ENCODE results near the gene WASL.
"Not testable (repeated sequence)": the region's sequence is repeated elsewhere in the genome, so short reads cannot be mapped to it uniquely, and the experiment has no call there.

Gene WASL

GRCh38 chr7:123729218-123729578 lies 19.6 kb downstream of the WASL start:
- DNase-seq: no peak

- no peak for DNase-seq
Measured at GRCh38 chr7:123727071-123727837, 21.5 kb downstream of the WASL start.

- DNase-seq: no peak
Measured at GRCh38 chr7:123725586-123726171, 23.1 kb downstream of the WASL start.

DNA sequence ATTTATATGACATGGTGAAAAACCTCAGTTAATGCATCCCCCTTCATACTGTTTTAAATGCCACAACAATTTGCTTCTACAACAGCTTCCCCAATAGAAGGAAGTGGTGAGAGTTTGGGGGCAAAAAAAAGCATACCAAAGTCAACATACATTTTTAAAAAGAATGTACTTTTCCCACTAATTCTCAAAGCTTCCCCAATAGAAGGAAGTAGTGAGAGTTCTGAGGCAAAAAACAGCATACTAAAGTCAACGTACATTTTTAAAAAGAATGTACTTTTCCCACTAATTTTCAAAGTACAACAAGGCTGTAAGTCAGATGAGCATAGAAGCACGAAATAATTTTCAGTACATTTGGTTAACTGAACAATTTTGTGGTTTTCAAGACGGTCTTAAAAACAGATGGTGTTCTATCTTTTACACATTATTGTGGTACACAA lies 24.0 kb downstream of the WASL start:
- no peak for DNase-seq

GRCh38 chr7:123723913-123724312 lies 24.9 kb downstream of the WASL start:
- DNase-seq: no peak

DNA sequence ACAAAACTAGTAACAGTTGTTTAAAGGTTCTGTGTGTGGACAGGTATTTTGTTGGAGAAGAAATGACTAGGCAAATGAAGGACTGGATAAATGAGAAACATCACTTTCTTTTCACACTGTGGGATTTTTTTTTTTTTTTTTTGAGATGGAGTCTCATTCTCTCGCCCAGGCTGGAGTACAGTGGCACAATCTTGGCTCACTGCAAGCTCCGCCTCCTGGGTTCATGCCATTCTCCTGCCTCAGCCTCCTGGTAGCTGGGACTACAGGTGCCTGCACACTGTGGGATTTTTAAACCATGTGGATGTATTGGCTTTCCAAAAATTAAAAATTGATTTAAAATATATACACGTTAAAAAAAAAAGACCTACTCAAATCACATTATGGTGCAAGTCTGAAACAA lies 28.3 kb downstream of the WASL start:
- DNase-seq: not testable (repeated sequence)

DNA sequence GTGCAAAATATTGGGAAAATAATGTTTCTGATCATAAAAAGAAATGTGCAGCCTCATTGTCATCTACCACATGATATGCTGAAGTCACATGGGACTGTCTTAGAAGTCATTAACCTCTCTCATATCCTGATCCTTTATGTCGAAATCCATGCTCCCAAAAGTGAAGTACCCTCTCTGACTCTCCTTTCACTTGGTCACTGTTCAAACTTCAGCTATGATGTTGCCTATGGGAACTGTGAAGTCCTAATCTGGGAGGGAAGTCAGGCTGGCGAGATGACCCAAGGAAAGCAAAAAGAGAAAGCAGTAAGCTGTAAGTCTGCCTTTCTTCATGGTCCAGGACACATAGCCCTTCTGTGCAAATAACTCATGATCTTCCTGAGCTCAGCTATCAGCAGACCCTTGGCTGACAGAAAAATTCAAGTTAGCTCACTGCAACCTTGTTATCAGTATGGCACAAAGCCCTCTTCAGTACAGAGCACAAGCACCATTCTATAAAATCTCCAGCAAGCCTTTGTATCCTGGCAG lies 29.5 kb downstream of the WASL start:
- DNase-seq: no peak

GRCh38 chr7:123718773-123719172 lies 30.0 kb downstream of the WASL start:
- DNase-seq: no peak

GRCh38 chr7:123717689-123718088 lies 31.1 kb downstream of the WASL start:
- DNase-seq: no peak

DNA sequence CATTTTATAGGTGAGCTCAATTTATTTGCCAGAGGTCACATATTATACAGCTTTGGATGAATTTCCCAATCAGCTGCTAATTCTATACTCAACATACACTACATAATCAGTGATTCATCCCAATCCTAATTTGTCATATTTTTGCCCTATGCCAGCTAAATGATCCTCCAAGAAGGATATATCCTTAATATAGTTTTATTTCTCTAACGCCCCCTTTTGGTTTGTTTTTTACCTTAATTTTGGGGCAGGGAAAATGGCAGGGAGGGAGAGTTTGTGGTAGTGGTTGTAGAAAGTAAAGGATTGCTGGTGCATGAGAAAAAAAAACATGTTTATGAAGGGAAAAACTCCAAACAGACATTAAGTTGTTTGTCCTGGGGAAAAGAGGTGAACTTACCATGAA lies 31.9 kb downstream of the WASL start:
- DNase-seq: no peak

DNA sequence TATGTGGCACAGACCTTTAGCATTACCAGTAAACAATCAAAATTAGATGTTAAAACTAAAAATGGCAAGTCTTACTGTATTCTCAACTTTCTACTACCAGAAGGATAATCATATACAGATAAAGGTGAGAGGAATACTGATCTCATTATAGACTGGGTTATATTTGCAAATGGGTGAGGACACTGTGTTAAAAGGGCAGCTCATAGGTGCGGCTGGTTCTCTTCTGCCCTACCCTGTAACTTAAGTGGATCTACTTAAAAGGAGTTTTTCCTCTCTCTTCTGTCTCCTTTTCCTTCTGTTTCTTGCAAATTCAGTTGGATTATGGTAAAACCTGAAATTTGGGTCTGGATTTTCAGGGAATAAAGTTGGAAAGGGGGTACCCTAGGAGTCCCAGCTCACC lies 33.0 kb downstream of the WASL start:
- no peak for DNase-seq

DNA sequence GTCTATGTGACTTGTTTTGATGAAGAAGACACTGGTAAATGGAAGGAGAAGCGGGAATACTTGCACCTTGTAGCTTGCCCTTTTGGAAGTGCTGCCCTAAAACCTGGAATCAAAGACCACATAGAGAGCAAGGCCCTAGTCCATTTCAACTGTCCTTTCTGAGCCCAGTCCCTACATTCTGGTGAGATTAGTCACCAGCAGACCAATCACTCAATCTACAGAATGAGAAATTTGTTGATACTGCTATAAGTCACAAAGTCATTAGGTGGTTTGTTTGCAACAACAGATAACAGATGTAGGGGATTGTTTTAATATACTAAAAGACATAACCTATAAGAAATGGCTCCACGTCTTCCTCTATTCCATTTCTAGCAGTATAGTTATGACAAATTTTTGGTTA lies 33.6 kb downstream of the WASL start:
- DNase-seq: no peak

DNA sequence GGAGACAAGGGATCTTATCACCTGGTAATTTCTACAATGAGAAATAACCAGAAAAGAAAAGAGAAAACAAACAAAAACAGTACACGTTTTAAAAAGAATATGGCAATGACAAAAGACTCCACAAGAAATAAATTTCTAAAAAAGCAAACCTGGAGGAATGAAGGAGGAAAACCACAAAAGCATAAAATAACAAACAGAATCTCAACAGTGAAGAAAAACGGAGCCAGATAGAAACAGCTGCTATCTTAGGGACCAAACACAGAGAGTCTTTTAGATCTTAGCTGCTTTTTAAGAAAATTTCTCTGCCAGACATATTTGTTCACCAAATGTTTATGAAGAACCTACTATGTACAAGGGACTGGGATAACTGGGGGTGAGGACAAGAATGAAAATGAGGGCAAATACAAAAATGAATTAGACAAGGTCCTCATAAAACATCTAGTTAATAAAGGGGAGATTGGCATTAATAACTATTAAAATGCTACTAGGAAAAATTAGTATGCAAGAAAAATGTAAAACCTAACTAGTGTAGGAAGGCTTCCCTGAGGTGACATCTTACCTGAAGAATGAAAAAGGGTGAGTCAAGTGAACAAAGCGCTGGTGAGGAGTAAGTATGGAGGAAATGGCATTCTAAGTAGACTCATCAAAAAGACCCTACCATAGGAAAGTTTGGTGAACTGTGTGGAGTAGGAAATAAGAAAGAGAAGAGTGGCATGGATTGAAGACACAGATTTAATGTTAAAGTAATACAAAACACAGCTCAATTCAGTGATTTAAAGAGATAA lies 34.3 kb downstream of the WASL start:
- no peak for DNase-seq

DNA sequence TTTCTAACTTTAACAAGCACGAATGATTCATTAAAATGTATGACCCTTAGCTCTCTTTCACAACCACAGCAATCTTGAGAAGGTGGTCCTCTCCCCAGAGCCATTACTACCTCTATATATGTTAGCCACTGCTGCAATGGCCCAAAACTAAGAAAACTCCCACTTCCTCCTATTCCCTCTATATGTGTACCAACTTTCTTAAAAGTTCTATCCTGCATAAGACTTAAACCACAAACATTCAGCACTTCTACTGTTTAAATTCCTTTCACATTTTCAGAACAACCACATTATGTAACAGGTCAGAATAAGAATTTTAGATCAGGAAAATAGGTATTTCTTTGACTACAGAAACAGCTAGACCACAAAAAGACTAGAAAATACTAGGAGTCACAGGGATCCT lies 36.2 kb downstream of the WASL start:
- DNase-seq: no peak

DNA sequence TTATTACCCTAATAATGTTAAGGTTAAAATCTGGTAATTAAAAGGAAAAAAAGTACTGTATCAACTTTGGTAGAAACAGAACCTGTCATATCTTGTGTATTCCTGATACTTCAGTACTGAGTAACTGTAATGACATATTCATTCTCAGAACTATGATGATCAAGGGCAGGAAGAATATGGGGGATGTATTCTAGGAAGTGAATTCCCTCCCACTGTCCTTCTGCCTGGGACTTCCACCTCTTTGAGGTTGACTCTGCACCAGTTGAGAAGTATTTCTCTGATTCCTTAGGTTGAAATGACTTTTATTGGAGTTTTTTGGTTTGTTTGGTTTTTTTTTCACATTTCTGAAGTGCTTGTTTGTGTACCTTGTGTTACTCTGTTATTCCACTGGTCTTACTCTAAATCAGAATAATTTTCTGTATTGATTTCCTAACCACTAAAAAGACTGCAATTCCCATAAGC lies 36.9 kb downstream of the WASL start:
- DNase-seq: no peak

GRCh38 chr7:123710683-123711082 lies 38.1 kb downstream of the WASL start:
- no peak for DNase-seq

DNA sequence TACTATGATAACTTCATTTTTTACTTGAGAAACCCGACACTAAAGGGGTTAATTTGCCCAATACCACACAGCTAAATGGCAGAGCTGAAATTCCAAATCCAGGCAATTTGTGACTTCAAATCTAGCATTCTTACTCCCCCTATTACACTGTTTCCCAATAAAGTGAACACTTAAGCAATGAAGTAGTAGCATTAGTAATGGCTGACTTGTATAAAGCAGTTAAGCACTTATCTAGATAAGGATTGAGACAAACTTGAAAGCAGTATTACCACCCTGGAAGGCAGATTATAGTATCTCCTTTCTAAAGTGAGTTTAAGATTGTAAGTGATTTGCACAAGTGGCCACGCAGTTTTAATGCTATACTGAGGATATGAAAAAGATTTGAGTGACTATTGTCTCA lies 39.3 kb downstream of the WASL start:
- no peak for DNase-seq

- DNase-seq: no peak
Measured at GRCh38 chr7:123705211-123705901, 43.4 kb downstream of the WASL start.

DNA sequence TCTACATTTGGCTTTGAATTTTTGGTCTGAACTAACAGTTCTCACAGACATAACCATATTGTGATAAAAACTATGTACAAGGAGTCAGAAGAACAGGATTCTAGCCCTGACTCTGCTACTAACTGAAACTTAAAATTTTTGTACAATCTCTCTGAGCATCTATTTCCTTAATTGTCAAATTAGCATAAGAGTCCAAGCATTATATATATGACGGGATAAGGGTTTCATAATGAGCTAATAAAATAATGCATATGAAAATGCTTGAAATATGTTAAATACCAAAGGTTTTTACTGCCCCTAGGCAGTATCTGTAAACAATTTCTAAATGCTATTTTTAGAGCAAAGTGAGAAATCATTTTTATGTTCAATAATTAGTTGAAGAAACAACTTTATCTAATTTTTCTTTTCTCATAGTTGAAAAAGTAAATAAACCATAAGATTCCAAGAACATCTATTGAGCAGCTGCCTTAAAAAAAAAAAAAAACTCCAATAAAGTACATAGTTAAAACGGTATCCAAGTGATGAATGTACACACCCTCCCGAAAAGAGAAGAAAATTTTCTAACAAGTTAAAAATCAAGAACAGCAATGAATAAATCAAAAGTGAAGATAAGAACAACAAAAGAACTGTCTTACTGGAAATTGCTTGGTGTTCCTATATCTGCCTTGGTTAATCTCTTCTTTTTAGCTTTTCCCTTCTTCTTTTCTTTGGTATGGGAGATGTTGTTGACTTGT lies 52.7 kb downstream of the WASL start:
- no peak for DNase-seq

DNA sequence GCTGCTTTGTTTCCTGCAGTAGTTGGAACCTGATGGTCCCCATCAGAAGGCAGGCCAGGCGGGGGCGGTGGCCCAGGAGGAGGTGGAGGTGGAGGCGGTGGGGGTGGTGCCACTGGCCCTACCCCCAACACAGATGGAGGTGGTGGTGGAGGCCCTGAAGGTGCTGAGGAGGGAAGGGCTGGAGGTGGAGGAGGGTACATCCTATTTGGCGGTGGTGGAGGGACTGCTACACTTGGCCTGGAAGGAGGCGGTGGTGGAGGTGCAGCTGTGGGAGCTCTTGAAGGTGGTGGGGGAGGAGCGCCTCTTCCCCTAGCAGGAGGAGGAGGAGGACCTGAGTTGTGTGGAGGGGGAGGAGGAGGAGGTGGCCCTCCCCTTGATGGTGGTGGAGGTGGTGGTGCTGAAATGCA lies 56.3 kb downstream of the WASL start:
- no peak for DNase-seq

- DNase-seq: no peak
Measured at GRCh38 chr7:123690550-123690949, 58.3 kb downstream of the WASL start.

- no peak for DNase-seq
Measured at GRCh38 chr7:123689250-123689649, 59.6 kb downstream of the WASL start.
